Activated CD8-positive, alpha-beta T cell treated with anti-CD3 and anti-CD28 coated beads for 36 hours (primary cell): ENCODE measurements around the gene COPS4. TPM values are rescaled to one million over a fixed set of nuclear protein-coding genes. Genes with fewer than 3 reads are reported as not detected.
"Not testable (repeated sequence)": the region's sequence is repeated elsewhere in the genome, so short reads cannot be mapped to it uniquely, and the experiment has no call there.

Experiments
- ATAC-seq: fragments of 200-7000 bp; cut with Tn5 transposase; one replicate; pipeline ENCODE4 v1.10.0; 2021; ENCODE audit warnings: mild to moderate bottlenecking, moderate library complexity
- CTCF ChIA-PET: fragments of 350-600 bp; sonication (Branson Sonifier 250); formaldehyde crosslinking; loops from one replicate; lab custom pipeline; 2021; ENCODE audit warnings: antibody characterized with exemption; lab: Charles Lee
- POLR2A ChIA-PET: fragments of 350-600 bp; sonication (Branson Sonifier 250); formaldehyde crosslinking; loops from one replicate; lab custom pipeline; 2021; ENCODE audit warnings: antibody characterized with exemption; lab: Charles Lee
- DNase-seq: peaks from one replicate; pipeline ENCODE4 v3.0.0-alpha.2; 2020
- H3K27ac Mint-ChIP-seq: one replicate; pipeline ENCODE4 v1.8.0; 2021; ENCODE audit warnings: mild to moderate bottlenecking, mixed read lengths
- H3K27me3 Mint-ChIP-seq: one replicate; pipeline ENCODE4 v1.8.0; 2021; ENCODE audit warnings: mixed read lengths
- H3K36me3 Mint-ChIP-seq: one replicate; pipeline ENCODE4 v1.8.0; 2021; ENCODE audit warnings: low read depth, mixed read lengths
- H3K4me1 Mint-ChIP-seq: one replicate; pipeline ENCODE4 v1.8.0; 2021; ENCODE audit warnings: low read depth, mixed read lengths
- H3K4me3 Mint-ChIP-seq: one replicate; pipeline ENCODE4 v1.8.0; 2021; ENCODE audit warnings: mild to moderate bottlenecking, moderate library complexity, mixed read lengths
- H3K9me3 Mint-ChIP-seq: one replicate; pipeline ENCODE4 v1.8.0; 2021; ENCODE audit warnings: mixed read lengths
- CTCF ChIP-seq: fragments of 200-600 bp; IDR thresholded peaks from one replicate; pipeline ENCODE4 v1.8.0; 2022; ENCODE audit warnings: antibody characterized with exemption, mild to moderate bottlenecking
- intact Hi-C: fragments of 100-400 bp; cut with micrococcal nuclease; formaldehyde crosslinking; loops from one replicate; pipeline ENCODE4 v1.10.0; 2022
- total RNA-seq, 2 experiments: library from RNA; stranded (reverse); gene quantifications; one replicate each; pipeline ENCODE4 v1.2.3, GENCODE V29; 2021

The COPS4 gene
- total RNA-seq, 2 experiments from 2014 or later = 38.4 to 38.8 TPM

- TF ChIP-seq CTCF = peak; percentile 48
- no peak overlapping the region for H3K4me3 Mint-ChIP-seq
- ATAC-seq (peak; percentile 96), DNase-seq (peak; percentile 79)
- no peaks in the 10 kb centered on the region for H3K27me3 Mint-ChIP-seq
- peaks cover 27% of the 10 kb centered on the region for H3K4me1 Mint-ChIP-seq
- ChIA-PET CTCF (interaction anchor here (0.8 to 3.9 kb wide), 13 partner anchors 9 to 214 kb away, joined by 3 to 23 read pairs (median 3); no protein-coding TSS in a partner anchor), POLR2A (interaction anchor here (0.8 to 1.5 kb wide), 4 partner anchors 13 to 35 kb away, joined by 3 to 5 read pairs (median 3); no protein-coding TSS in a partner anchor)
- H3K36me3 Mint-ChIP-seq = peaks cover 7% of the 10 kb centered on the region
- H3K9me3 Mint-ChIP-seq = no peaks in the 10 kb centered on the region
- H3K27ac Mint-ChIP-seq = peak overlapping the region; percentile 61
- intact Hi-C loops = no loop called here
Measured at GRCh38 chr4:83083925-83084475, 49.0 kb downstream of the COPS4 start.

GRCh38 chr4:83084956-83085355, 50.0 kb downstream of the COPS4 start:
- H3K27me3 Mint-ChIP-seq, ATAC-seq, intact Hi-C loops, H3K27ac Mint-ChIP-seq, H3K4me3 Mint-ChIP-seq, H3K9me3 Mint-ChIP-seq, DNase-seq: not testable (repeated sequence)
- ChIA-PET POLR2A (interaction anchor here (0.8 to 1.5 kb wide), 3 partner anchors 12 to 35 kb away, joined by 3 to 5 read pairs (median 3); no protein-coding TSS in a partner anchor), CTCF (interaction anchor here (0.8 to 3.9 kb wide), 10 partner anchors 10 to 213 kb away, joined by 3 to 23 read pairs (median 4); no protein-coding TSS in a partner anchor)
- Mint-ChIP-seq H3K4me1 (peaks cover 31% of the 10 kb centered on the region), H3K36me3 (peaks cover 15% of the 10 kb centered on the region)

- Mint-ChIP-seq H3K27ac (no peak overlapping the region), H3K36me3 (peaks cover 41% of the 10 kb centered on the region), H3K4me3 (no peak overlapping the region), H3K27me3 (no peaks in the 10 kb centered on the region), H3K4me1 (peaks cover 24% of the 10 kb centered on the region), H3K9me3 (no peaks in the 10 kb centered on the region)
- ATAC-seq (no peak), DNase-seq (no peak)
- no peak for TF ChIP-seq CTCF
- ChIA-PET CTCF (interaction anchor here (0.8 to 1.4 kb wide), 2 partner anchors 11 to 171 kb away, joined by 3 to 6 read pairs; no protein-coding TSS in a partner anchor), POLR2A (interaction anchor here (1.3 kb wide), 1 partner anchor 16 kb away, joined by 3 read pairs; no protein-coding TSS in a partner anchor)
- intact Hi-C loops = no loop called here
Measured at GRCh38 chr4:83089410-83090157, 54.6 kb downstream of the COPS4 start.

GRCh38 chr4:83093060-83093640, 58.2 kb downstream of the COPS4 start:
- ChIA-PET CTCF (interaction anchor here (1.1 to 4.1 kb wide), 3 partner anchors 8 to 160 kb away, joined by 3 to 23 read pairs (median 3); no protein-coding TSS in a partner anchor), POLR2A (interaction anchor here (1.8 kb wide), 1 partner anchor 19 kb away, joined by 6 read pairs; no protein-coding TSS in a partner anchor)
- no peaks in the 10 kb centered on the region for H3K27me3 Mint-ChIP-seq
- H3K27ac Mint-ChIP-seq = peak overlapping the region; percentile 24
- peaks cover 68% of the 10 kb centered on the region for H3K36me3 Mint-ChIP-seq
- intact Hi-C loops = no loop called here
- DNase-seq = no peak
- peaks cover 42% of the 10 kb centered on the region for H3K4me1 Mint-ChIP-seq
- no peak for ATAC-seq
- H3K4me3 Mint-ChIP-seq = no peak overlapping the region
- no peak for TF ChIP-seq CTCF
- H3K9me3 Mint-ChIP-seq = no peaks in the 10 kb centered on the region

- peaks cover 77% of the 10 kb centered on the region for H3K36me3 Mint-ChIP-seq
- intact Hi-C loops = no loop called here
- H3K27ac Mint-ChIP-seq = peak overlapping the region; percentile 44
Measured at GRCh38 chr4:83096397-83096796, 61.4 kb downstream of the COPS4 start.

More at GRCh38 chr4:83096397-83096796, 61.4 kb downstream of the COPS4 start:
- no peak for TF ChIP-seq CTCF
- no peak for ATAC-seq
- ChIA-PET POLR2A (interaction anchor here (0.8 to 1.5 kb wide), 8 partner anchors 8 to 188 kb away, joined by 3 to 5 read pairs (median 3); partner anchors contain the start of gene COQ2), CTCF (interaction anchor here (0.8 to 4.1 kb wide), 5 partner anchors 12 to 49 kb away, joined by 3 to 23 read pairs (median 4); no protein-coding TSS in a partner anchor)
- no peaks in the 10 kb centered on the region for H3K27me3 Mint-ChIP-seq
- H3K9me3 Mint-ChIP-seq = peaks cover 4% of the 10 kb centered on the region
- peaks cover 50% of the 10 kb centered on the region for H3K4me1 Mint-ChIP-seq
- no peak overlapping the region for H3K4me3 Mint-ChIP-seq
- DNase-seq = no peak
